ENCODE data around the gene OLIG2.

The OLIG2 gene

GRCh38 chr21:33033094-33033951 is 7.6 kb downstream of the OLIG2 start:
- peak; percentile 26 for DNase-seq

GRCh38 chr21:33033961-33034413 is 8.3 kb downstream of the OLIG2 start:
- DNase-seq, result no peak

GRCh38 chr21:33035147-33035546 is 9.4 kb downstream of the OLIG2 start:
- DNase-seq, result no peak

GRCh38 chr21:33036430-33037162 is 10.9 kb downstream of the OLIG2 start:
- no peak for DNase-seq

- no peak for DNase-seq
Observed at GRCh38 chr21:33037501-33037900, 11.8 kb downstream of the OLIG2 start.

- no peak for DNase-seq
Observed at GRCh38 chr21:33039536-33039935, 13.8 kb downstream of the OLIG2 start.

GRCh38 chr21:33040215-33040614 is 14.5 kb downstream of the OLIG2 start:
- no peak for DNase-seq

- DNase-seq, result no peak
Observed at GRCh38 chr21:33041981-33042380, 16.2 kb downstream of the OLIG2 start.

GRCh38 chr21:33042812-33043211 is 17.1 kb downstream of the OLIG2 start:
- no peak for DNase-seq

GRCh38 chr21:33046455-33046854 is 20.7 kb downstream of the OLIG2 start:
- DNase-seq, result no peak

GRCh38 chr21:33047231-33047630 is 21.5 kb downstream of the OLIG2 start:
- DNase-seq, result no peak

- DNase-seq, result no peak
Observed at GRCh38 chr21:33051925-33052324, 26.2 kb downstream of the OLIG2 start.

- no peak for DNase-seq
Observed at GRCh38 chr21:33053951-33054350, 28.2 kb downstream of the OLIG2 start.

- no peak for DNase-seq
Observed at GRCh38 chr21:33055991-33056390, 30.3 kb downstream of the OLIG2 start.

- DNase-seq, result no peak
Observed at GRCh38 chr21:33057385-33057940, 31.7 kb downstream of the OLIG2 start.

GRCh38 chr21:33058527-33058926 is 32.8 kb downstream of the OLIG2 start:
- DNase-seq, result no peak

GRCh38 chr21:33058957-33059356 is 33.2 kb downstream of the OLIG2 start:
- no peak for DNase-seq

- DNase-seq, result no peak
Observed at GRCh38 chr21:33059380-33059841, 33.7 kb downstream of the OLIG2 start.

GRCh38 chr21:33061233-33061632 is 35.5 kb downstream of the OLIG2 start:
- no peak for DNase-seq

- no peak for DNase-seq
Observed at GRCh38 chr21:33063375-33063883, 37.7 kb downstream of the OLIG2 start.

- DNase-seq, result no peak
Observed at GRCh38 chr21:33063907-33064622, 38.3 kb downstream of the OLIG2 start.
